H9 (cell line): ENCODE results near the gene DFFB. TPM values are rescaled to one million over a fixed set of nuclear protein-coding genes. Genes with fewer than 3 reads are reported as not detected.
A peak's percentile ranks its signal among the peaks of the same experiment; 100 is the strongest.

Experiments
- DNase-seq: peaks from one replicate; pipeline ENCODE4 v3.0.0-alpha.2; 2017
- H2AFZ ChIP-seq: one replicate; pipeline ENCODE4 v1.6.1; 2013; ENCODE audit warnings: mild to moderate bottlenecking, low read length, control low read depth, moderate library complexity
- H2AK5ac ChIP-seq: 2 replicates; pipeline ENCODE4 v1.6.1; 2013; ENCODE audit warnings: low read length, control low read depth, mixed read lengths; ENCODE audit not compliant: insufficient read length
- H2BK120ac ChIP-seq: one replicate; pipeline ENCODE4 v1.6.1; 2013; ENCODE audit warnings: low read depth, mild to moderate bottlenecking, low read length, control low read depth, inconsistent platforms; ENCODE audit not compliant: poor library complexity, severe bottlenecking
- H2BK12ac ChIP-seq: 2 replicates; pipeline ENCODE4 v1.6.1; 2013; ENCODE audit warnings: low read length, control low read depth, mixed read lengths, low read depth; ENCODE audit not compliant: insufficient read length
- H2BK15ac ChIP-seq: 2 replicates; pipeline ENCODE4 v1.6.1; 2013; ENCODE audit warnings: low read depth, low read length, control low read depth
- H2BK20ac ChIP-seq: one replicate; pipeline ENCODE4 v1.6.1; 2013; ENCODE audit warnings: low read depth, mild to moderate bottlenecking, low read length, control low read depth, inconsistent platforms; ENCODE audit not compliant: poor library complexity, severe bottlenecking
- H2BK5ac ChIP-seq: 2 replicates; pipeline ENCODE4 v1.6.1; 2013; ENCODE audit warnings: low read length, control low read depth, mixed read lengths; ENCODE audit not compliant: insufficient read length
- H3K14ac ChIP-seq: 2 replicates; pipeline ENCODE4 v1.6.1; 2013; ENCODE audit warnings: low read length, control low read depth; ENCODE audit not compliant: insufficient read depth
- H3K18ac ChIP-seq: 2 replicates; pipeline ENCODE4 v1.6.1; 2013; ENCODE audit warnings: low read depth, mild to moderate bottlenecking, mixed read lengths, low read length, control low read depth; ENCODE audit not compliant: insufficient read length
- H3K23ac ChIP-seq: 2 replicates; pipeline ENCODE4 v1.6.1; 2013; ENCODE audit warnings: low read length, control low read depth, mixed read lengths, low read depth; ENCODE audit not compliant: insufficient read length
- H3K23me2 ChIP-seq: 2 replicates; pipeline ENCODE4 v1.6.1; 2013; ENCODE audit warnings: low read depth, mild to moderate bottlenecking, mixed read lengths, low read length, control low read depth; ENCODE audit not compliant: insufficient read length, poor library complexity, severe bottlenecking
- H3K27ac ChIP-seq: 2 replicates; pipeline ENCODE4 v1.5.1; 2013; ENCODE audit warnings: low read length, control low read depth, mixed read lengths, low read depth; ENCODE audit not compliant: insufficient read length
- H3K27me3 ChIP-seq: 2 replicates; pipeline ENCODE4 v1.6.1; 2013; ENCODE audit warnings: low read length, control low read depth, inconsistent platforms; ENCODE audit not compliant: insufficient read depth
- H3K4ac ChIP-seq: 2 replicates; pipeline ENCODE4 v1.6.1; 2013; ENCODE audit warnings: low read depth, mild to moderate bottlenecking, control low read depth, inconsistent platforms, low read length, moderate library complexity
- H3K4me1 ChIP-seq: 2 replicates; pipeline ENCODE4 v1.6.1; 2013; ENCODE audit warnings: low read length, control low read depth, inconsistent platforms; ENCODE audit not compliant: insufficient read depth
- H3K4me2 ChIP-seq: 2 replicates; pipeline ENCODE4 v1.6.1; 2013; ENCODE audit warnings: low read length, control low read depth, mixed read lengths; ENCODE audit not compliant: insufficient read length, insufficient read depth
- H3K56ac ChIP-seq: 2 replicates; pipeline ENCODE4 v1.6.1; 2013; ENCODE audit warnings: low read depth, mild to moderate bottlenecking, mixed read lengths, low read length, control low read depth; ENCODE audit not compliant: insufficient read length
- H3K79me1 ChIP-seq: 2 replicates; pipeline ENCODE4 v1.6.1; 2013; ENCODE audit warnings: low read depth, mild to moderate bottlenecking, moderate library complexity, low read length, control low read depth, inconsistent platforms; ENCODE audit not compliant: insufficient read depth, poor library complexity, severe bottlenecking
- H3K79me2 ChIP-seq: 2 replicates; pipeline ENCODE4 v1.6.1; 2013; ENCODE audit warnings: low read length, control low read depth, inconsistent platforms; ENCODE audit not compliant: insufficient read depth
- H3K9ac ChIP-seq: 2 replicates; pipeline ENCODE4 v1.6.1; 2013; ENCODE audit warnings: low read length, control low read depth, mixed read lengths; ENCODE audit not compliant: insufficient read length; ENCODE audit errors: extremely low read depth
- H3K9me3 ChIP-seq: one replicate; pipeline ENCODE4 v1.6.1; 2013; ENCODE audit warnings: low read depth, low read length, inconsistent platforms; ENCODE audit not compliant: control insufficient read depth
- H3T11ph ChIP-seq: one replicate; pipeline ENCODE4 v1.6.1; 2013; ENCODE audit warnings: mild to moderate bottlenecking, low read length, control low read depth, inconsistent platforms
- H4K20me1 ChIP-seq: one replicate; pipeline ENCODE4 v1.6.1; 2013; ENCODE audit not compliant: control insufficient read depth, insufficient read length, insufficient read depth
- H4K5ac ChIP-seq: 2 replicates; pipeline ENCODE4 v1.6.1; 2013; ENCODE audit warnings: low read depth, mild to moderate bottlenecking, mixed read lengths, low read length, control low read depth; ENCODE audit not compliant: insufficient read length
- H4K8ac ChIP-seq: replicated peaks from 2 replicates; pipeline ENCODE4 v1.6.1; 2013; ENCODE audit warnings: low read length, control low read depth, mixed read lengths, low read depth; ENCODE audit not compliant: insufficient read length
- H4K91ac ChIP-seq: 2 replicates; pipeline ENCODE4 v1.6.1; 2013; ENCODE audit warnings: low read depth, mild to moderate bottlenecking, moderate library complexity, mixed read lengths, low read length, control low read depth; ENCODE audit not compliant: insufficient read length
- H3K27ac Mint-ChIP-seq, 3 experiments: 2 replicates in 2 of 3; 3 replicates in 1 of 3; pipeline ENCODE4 v1.8.0; 2020 to 2021; ENCODE audit warnings: mixed read lengths in 3 of 3, mild to moderate bottlenecking in 1 of 3, moderate library complexity in 1 of 3
- H3K27me3 Mint-ChIP-seq: 2 replicates; pipeline ENCODE4 v1.8.0; 2021; ENCODE audit warnings: low read depth, mild to moderate bottlenecking, moderate library complexity, mixed read lengths
- H3K36me3 Mint-ChIP-seq, 3 experiments: 2 replicates in 2 of 3; 3 replicates in 1 of 3; pipeline ENCODE4 v1.8.0; 2020 to 2021; ENCODE audit warnings: low read depth in 3 of 3, mixed read lengths in 3 of 3; ENCODE audit not compliant: insufficient read depth in 1 of 3
- H3K4me1 Mint-ChIP-seq, 2 experiments: 2 replicates each; pipeline ENCODE4 v1.8.0; 2020; ENCODE audit warnings: mixed read lengths in 2 of 2
- H3K4me3 Mint-ChIP-seq, 2 experiments: 2 replicates in 1 of 2; 3 replicates in 1 of 2; pipeline ENCODE4 v1.8.0; 2020 to 2021; ENCODE audit warnings: mild to moderate bottlenecking in 2 of 2, mixed read lengths in 2 of 2, moderate library complexity in 1 of 2
- H3K9me3 Mint-ChIP-seq, 2 experiments: 2 replicates in 1 of 2; 3 replicates in 1 of 2; pipeline ENCODE4 v1.8.0; 2020; ENCODE audit warnings: mild to moderate bottlenecking in 2 of 2, mixed read lengths in 2 of 2, moderate library complexity in 1 of 2
- CTCF ChIP-seq: fragments of 200-600 bp; sonication (generic); conservative IDR thresholded peaks from 3 replicates; pipeline ENCODE4 v1.8.0; 2021; ENCODE audit warnings: antibody characterized with exemption, mild to moderate bottlenecking
- WGBS: extraction: QIAGEN DNeasy Blood & Tissue Kit; methylation state at CpG from one replicate; pipeline ENCODE4 v1.1.7; 2013; ENCODE audit warnings: missing lambda C conversion rate, low lambda C conversion rate, mixed read lengths; ENCODE audit not compliant: insufficient read length; ENCODE audit errors: extremely low coverage; 5-methylcytosine and 5-hydroxymethylcytosine counted together
- total RNA-seq: library from RNA; stranded (reverse); gene quantifications from 2 replicates; pipeline ENCODE4 v1.2.1, GENCODE V29; 2021

The DFFB gene
- total RNA-seq, 1 experiment from 2014 or later: 9.7 TPM

- Histone ChIP-seq H2BK15ac (no peak overlapping the region), H3K4ac (no peak overlapping the region), H3K79me1 (no peaks in the 10 kb centered on the region), H2BK12ac (no peak overlapping the region), H3K79me2 (no peaks in the 10 kb centered on the region), H4K20me1 (no peaks in the 10 kb centered on the region), H2BK20ac (no peak overlapping the region), H3K27ac (no peak overlapping the region), H3K9me3 (no peaks in the 10 kb centered on the region), H4K8ac (no peak overlapping the region), H2BK5ac (no peak overlapping the region), H3K9ac (no peak overlapping the region), H3K23me2 (no peaks in the 10 kb centered on the region), H3T11ph (no peak overlapping the region), H2AFZ (no peak overlapping the region), H3K18ac (no peak overlapping the region), H2BK120ac (no peak overlapping the region), H3K14ac (no peak overlapping the region; the same call in 1 of the 2 replicates), H4K5ac (no peak overlapping the region), H3K4me1 (no peaks in the 10 kb centered on the region; the same call in 1 of the 2 replicates), H3K27me3 (no peaks in the 10 kb centered on the region), H3K56ac (no peak overlapping the region), H4K91ac (no peak overlapping the region), H2AK5ac (no peak overlapping the region), H3K23ac (no peak overlapping the region), H3K4me2 (no peak overlapping the region)
- Mint-ChIP-seq H3K9me3 (no peaks in the 10 kb centered on the region), H3K4me1 (peaks cover 12 to 15% of the 10 kb centered on the region in 2 experiments), H3K27ac (no peak overlapping the region; a peak in 1 of 7 replicates), H3K27me3 (peaks cover 5% of the 10 kb centered on the region), H3K36me3 (no peaks in the 10 kb centered on the region; a peak in 1 of 7 replicates), H3K4me3 (peak overlapping the region; percentile 30 to 58; a peak in 4 of 5 replicates)
- peak; percentile 92 for DNase-seq
- WGBS: no CpG with 5 or more reads among the region's 35 CpGs
- peak; percentile 95 for TF ChIP-seq CTCF
Observed at GRCh38 chr1:3910857-3911845, 53.9 kb downstream of the DFFB start.
